ENCODE measurements around the gene KLF15.
A peak's percentile ranks its signal among the peaks of the same experiment; 100 is the strongest.

The KLF15 gene

DNA sequence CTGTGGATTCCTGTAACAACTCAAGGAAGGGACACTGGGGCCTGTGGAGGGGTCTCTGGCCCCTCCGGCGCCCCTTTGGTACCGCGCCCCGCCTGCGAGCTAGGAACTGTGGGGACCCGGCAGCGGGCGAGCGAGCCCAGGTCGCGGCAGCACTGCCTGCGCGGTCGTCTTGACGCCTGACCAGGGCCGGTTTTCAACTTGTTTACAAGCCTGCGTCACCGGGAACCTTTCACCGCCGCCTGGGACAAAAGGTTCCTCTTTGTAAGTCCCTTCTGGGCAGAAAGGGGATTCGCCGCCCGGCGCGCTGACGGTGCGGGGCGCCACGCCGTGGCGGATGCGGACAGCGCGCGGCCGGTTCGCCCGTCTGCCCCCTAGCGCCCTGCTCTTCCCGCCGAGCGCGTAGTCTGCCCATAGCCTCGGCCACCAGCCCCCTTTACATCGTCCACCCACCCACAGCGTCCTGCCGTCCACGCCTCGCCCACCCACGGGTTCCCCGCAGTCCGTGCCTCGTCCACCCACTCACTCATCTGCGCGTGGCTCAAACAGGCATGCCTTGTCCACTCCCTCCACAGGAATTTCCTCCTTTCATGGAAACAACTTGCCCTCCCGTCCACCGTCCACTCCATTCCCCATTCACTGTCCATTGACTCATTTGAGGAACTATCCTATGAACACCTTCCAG, 32.0 kb upstream of the KLF15 start:
- DNase-seq (ENCODE audit: low read depth), result peak; percentile 59

DNA sequence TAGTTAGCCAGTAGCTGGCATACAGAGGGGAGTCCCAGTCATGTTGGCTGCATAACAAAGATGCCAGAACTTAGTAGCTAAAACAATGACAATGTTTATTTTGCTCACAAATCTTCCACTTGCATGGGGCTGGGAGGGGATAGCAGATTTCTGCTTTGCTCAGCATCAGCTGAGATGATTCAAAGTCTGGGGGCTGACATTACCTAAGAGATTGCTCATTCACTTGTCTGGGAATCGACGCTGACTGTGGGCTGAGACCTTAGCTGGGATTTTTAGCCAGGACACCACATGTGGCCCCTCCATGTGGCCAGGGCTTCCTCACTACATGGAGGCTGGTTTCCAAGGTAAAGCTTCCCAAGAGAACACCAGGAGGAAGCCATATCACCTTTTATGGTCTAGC, 24.8 kb upstream of the KLF15 start:
- no peak for DNase-seq (ENCODE audit: low read depth)

- no peak for DNase-seq (ENCODE audit: low read depth)
Observed at GRCh38 chr3:126380011-126380768, 23.0 kb upstream of the KLF15 start.

GRCh38 chr3:126378341-126378751, 21.1 kb upstream of the KLF15 start:
- DNase-seq (ENCODE audit: low read depth), result no peak

GRCh38 chr3:126377211-126377610, 20.0 kb upstream of the KLF15 start:
- DNase-seq (ENCODE audit: low read depth), result no peak

- DNase-seq (ENCODE audit: low read depth), result no peak
Observed at GRCh38 chr3:126376444-126376843, 19.2 kb upstream of the KLF15 start.

- no peak for DNase-seq (ENCODE audit: low read depth)
Observed at GRCh38 chr3:126375835-126376331, 18.7 kb upstream of the KLF15 start.

GRCh38 chr3:126373682-126374601, 16.7 kb upstream of the KLF15 start:
- peak; percentile 55 for DNase-seq (ENCODE audit: low read depth)

DNA sequence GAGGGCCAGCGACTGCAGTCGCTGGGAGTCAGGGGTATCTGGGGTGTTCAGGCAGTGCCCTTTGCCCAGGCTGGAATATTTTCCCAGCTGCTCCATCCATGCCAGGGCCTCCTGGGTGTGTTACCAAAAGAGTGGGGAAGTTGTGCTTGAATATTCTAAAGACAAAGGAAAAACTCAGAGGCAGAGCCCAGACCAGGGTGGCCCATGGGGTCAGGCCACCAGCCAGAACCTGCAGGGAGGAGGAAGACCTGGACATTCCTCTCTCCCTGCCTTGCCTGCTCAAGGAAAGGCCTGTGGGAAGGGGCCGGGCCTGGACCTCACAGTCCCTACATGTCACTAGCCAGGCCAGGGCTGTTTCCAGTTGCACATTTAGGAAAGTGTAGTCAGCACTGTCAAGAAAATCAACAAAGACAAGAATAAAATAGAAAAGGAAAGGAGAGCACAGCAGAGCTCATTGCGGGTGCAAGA, 16.0 kb upstream of the KLF15 start:
- no peak for DNase-seq (ENCODE audit: low read depth)

GRCh38 chr3:126372413-126373145, 15.4 kb upstream of the KLF15 start:
- no peak for DNase-seq (ENCODE audit: low read depth)

DNA sequence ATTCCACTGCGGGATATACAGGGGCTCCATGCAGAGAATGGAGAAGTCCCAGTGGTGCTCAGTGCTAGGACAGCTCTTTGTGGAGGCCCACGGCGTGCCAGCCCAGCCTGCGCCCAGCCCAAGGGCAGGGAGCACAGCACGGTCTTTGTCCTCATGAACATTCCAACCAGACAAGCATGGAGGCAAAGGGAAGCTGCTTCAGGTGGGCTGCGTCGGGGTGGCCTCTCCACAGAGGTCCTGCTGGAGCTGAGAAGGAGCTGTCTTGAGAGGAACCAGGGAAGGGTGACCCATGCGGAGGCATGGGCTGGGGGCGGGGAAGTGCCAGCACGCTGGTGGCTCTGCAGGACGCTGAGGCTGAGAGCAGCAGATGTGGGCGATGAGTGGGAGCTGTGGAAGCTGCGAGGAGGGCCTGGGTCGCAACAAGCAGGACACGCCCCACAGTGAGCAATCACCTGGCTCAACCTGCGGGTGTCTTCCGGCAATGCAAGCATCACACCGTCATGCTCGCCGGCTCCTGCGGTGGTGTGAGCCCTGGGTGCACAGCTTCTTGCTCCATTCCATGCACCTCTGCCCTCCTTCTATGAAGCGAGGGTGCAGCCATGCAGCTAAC, 14.0 kb upstream of the KLF15 start:
- no peak for DNase-seq (ENCODE audit: low read depth)

- DNase-seq (ENCODE audit: low read depth), result no peak
Observed at GRCh38 chr3:126370606-126371005, 13.4 kb upstream of the KLF15 start.

GRCh38 chr3:126370055-126370454, 12.8 kb upstream of the KLF15 start:
- no peak for DNase-seq (ENCODE audit: low read depth)

- DNase-seq (ENCODE audit: low read depth), result no peak
Observed at GRCh38 chr3:126369490-126369889, 12.3 kb upstream of the KLF15 start.

GRCh38 chr3:126367316-126367805, 10.2 kb upstream of the KLF15 start:
- DNase-seq (ENCODE audit: low read depth), result no peak

GRCh38 chr3:126365351-126366277, 8.4 kb upstream of the KLF15 start:
- no peak for DNase-seq (ENCODE audit: low read depth)

DNA sequence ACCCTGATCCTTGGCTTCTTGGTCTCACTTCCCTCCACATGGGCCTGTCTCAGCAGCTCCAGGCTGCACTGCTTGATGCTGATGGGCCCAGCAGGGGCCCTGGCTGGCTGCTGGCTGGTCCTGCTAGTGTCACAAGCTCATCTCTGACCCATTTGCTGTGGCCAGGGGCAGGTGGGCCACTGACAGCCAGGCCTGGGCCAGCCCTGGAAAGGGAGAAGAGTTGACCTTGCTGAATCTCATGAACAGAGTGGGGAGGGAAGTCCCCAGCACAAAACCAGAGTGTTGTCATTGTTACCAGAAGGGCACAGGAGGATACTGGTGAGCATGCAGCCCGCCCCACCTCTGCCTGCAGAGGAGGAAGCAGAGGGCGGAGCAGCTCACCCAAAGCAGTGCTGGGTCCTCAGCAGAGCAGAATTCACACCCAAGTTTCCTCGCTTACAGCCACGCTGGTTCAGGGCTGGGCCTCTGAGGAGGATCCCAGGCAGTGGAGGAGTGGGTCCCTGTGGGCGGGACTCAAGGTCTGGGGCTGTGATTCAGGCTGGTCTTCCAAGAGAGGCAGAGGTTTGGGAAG, 7.6 kb upstream of the KLF15 start:
- DNase-seq (ENCODE audit: low read depth), result no peak

DNA sequence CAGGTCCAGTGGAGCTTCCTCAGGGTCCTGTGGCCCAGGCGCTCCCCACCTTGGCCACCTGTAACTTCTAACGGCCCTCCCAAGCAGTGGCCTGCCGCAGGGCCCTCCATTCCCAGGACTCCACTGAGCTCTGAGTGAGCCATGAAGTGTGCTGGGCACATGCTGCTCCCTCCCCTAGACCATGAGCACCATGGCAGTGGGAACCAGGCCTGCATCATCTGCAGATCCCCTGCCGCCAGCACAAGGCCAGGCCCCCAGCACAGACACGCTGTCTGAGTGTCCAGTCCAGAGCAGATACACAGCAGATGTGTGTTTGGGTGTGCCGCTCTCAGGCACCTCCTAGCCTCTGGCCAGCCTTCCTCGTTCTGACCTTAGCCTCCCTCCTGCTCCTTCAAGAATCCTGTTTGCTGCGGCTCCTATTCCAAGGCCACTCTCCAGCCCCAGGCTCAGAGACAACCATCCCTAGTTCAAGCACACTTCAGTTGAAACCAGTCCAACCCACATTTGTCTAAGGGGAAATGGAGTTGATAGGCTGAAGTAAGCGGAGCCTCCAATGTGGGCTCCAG, 7.0 kb upstream of the KLF15 start:
- DNase-seq (ENCODE audit: low read depth), result no peak

- no peak for DNase-seq (ENCODE audit: low read depth)
Observed at GRCh38 chr3:126361211-126361610, 4.0 kb upstream of the KLF15 start.
